HepG2 (cell line): Measurements from ENCODE around the gene RERE. TPM values are rescaled to one million over a fixed set of nuclear protein-coding genes. Genes with fewer than 3 reads are reported as not detected.
A peak's percentile ranks its signal among the peaks of the same experiment; 100 is the strongest.

Experiments
- MXI1 ChIP-seq: IDR thresholded peaks from 3 replicates; pipeline ENCODE4 v1.6.1; 2012; ENCODE audit warnings: low read depth, low read length, inconsistent platforms, borderline replicate concordance
- polyA plus RNA-seq, 8 experiments: library from polyadenylated mRNA; depleted of rRNA in 3 of 8; stranded (reverse) in 7 of 8; unstranded in 1 of 8; fragments of >200 nt; fragmentation: Illumina TruSeq in 4 of 8; extraction: Trizol in 4 of 8; gene quantifications; 2 replicates each; pipeline versions ENCODE4 v1.2.1 to v1.2.3, GENCODE V29; 2011 to 2016; ENCODE audit warnings: low read depth in 4 of 8, missing spikeins in 1 of 8, mixed read lengths in 1 of 8; ENCODE audit not compliant: insufficient read depth in 1 of 8
- total RNA-seq, 5 experiments: library from RNA; depleted of rRNA; stranded (reverse); fragments of >200 nt; fragmentation: Illumina TruSeq; extraction: Trizol; gene quantifications; 2 replicates each; pipeline ENCODE4 v1.2.3, GENCODE V29; 2016; ENCODE audit warnings: low read depth in 1 of 5
- TF ChIP-seq, protein P1 (sequence below): sonication (generic); formaldehyde crosslinking; IDR thresholded peaks from 2 replicates; pipeline ENCODE4 v1.5.1; 2020; ENCODE audit warnings: mild to moderate bottlenecking, missing genetic modification reagents, borderline replicate concordance
- TF ChIP-seq, protein P2 (sequence below): sonication (generic); formaldehyde crosslinking; IDR thresholded peaks from 2 replicates; pipeline ENCODE4 v1.4.0; 2020; ENCODE audit warnings: missing genetic modification reagents

RERE gene
- total and polyA plus RNA-seq, 2 of the 13 experiments (the other 11 are each of a cell fraction or from before 2014, with no cell fraction given) = 18.3 to 21.9 TPM

DNA sequence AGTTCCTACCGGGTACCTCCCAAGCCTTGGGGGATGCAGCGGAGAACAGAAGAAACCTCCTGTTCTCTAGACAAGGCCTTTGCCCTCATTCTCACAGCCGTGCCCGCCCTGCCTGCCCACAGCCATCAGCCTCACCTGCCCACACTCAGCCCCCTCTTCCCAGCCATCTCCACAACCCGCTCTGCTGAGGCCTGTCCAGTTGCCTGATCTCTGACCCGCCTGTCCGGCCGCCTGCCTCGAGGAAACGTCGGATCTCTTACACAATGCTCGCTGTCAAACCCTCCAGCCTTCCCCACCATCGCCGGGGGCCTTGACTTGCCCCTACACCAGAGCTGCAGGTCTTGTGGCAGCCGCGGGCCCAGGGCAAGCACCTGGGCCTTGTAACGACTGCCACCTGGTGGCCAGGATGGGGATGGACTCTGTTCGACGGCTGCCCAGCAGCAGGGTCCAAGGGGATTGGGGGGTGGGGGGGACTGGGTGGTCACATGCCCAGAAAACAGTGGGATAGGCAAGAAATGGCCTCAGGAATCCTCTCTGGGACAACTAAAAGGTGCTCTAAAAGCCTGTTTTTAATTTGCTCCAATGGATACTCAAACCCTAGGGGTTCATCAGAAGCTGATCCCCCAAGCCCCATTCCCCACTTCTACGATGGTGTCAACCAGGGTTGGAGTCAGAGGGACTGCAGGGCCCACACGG, 468.5 kb downstream of the RERE start (continued):
- TF ChIP-seq, protein P1, sequence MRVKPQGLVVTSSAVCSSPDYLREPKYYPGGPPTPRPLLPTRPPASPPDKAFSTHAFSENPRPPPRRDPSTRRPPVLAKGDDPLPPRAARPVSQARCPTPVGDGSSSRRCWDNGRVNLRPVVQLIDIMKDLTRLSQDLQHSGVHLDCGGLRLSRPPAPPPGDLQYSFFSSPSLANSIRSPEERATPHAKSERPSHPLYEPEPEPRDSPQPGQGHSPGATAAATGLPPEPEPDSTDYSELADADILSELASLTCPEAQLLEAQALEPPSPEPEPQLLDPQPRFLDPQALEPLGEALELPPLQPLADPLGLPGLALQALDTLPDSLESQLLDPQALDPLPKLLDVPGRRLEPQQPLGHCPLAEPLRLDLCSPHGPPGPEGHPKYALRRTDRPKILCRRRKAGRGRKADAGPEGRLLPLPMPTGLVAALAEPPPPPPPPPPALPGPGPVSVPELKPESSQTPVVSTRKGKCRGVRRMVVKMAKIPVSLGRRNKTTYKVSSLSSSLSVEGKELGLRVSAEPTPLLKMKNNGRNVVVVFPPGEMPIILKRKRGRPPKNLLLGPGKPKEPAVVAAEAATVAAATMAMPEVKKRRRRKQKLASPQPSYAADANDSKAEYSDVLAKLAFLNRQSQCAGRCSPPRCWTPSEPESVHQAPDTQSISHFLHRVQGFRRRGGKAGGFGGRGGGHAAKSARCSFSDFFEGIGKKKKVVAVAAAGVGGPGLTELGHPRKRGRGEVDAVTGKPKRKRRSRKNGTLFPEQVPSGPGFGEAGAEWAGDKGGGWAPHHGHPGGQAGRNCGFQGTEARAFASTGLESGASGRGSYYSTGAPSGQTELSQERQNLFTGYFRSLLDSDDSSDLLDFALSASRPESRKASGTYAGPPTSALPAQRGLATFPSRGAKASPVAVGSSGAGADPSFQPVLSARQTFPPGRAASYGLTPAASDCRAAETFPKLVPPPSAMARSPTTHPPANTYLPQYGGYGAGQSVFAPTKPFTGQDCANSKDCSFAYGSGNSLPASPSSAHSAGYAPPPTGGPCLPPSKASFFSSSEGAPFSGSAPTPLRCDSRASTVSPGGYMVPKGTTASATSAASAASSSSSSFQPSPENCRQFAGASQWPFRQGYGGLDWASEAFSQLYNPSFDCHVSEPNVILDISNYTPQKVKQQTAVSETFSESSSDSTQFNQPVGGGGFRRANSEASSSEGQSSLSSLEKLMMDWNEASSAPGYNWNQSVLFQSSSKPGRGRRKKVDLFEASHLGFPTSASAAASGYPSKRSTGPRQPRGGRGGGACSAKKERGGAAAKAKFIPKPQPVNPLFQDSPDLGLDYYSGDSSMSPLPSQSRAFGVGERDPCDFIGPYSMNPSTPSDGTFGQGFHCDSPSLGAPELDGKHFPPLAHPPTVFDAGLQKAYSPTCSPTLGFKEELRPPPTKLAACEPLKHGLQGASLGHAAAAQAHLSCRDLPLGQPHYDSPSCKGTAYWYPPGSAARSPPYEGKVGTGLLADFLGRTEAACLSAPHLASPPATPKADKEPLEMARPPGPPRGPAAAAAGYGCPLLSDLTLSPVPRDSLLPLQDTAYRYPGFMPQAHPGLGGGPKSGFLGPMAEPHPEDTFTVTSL (CRISPR knock-in tag) = no peak
- TF ChIP-seq, protein P2, sequence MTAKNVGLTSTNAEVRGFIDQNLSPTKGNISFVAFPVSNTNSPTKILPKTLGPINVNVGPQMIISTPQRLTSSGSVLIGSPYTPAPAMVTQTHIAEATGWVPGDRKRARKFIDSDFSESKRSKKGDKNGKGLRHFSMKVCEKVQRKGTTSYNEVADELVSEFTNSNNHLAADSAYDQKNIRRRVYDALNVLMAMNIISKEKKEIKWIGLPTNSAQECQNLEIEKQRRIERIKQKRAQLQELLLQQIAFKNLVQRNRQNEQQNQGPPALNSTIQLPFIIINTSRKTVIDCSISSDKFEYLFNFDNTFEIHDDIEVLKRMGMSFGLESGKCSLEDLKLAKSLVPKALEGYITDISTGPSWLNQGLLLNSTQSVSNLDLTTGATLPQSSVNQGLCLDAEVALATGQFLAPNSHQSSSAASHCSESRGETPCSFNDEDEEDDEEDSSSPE (CRISPR knock-in tag) = 0 out of 2 replicates have a peak, but pooled peaks have one; percentile 25
- TF ChIP-seq MXI1 = no peak
